ENCODE data around the gene B3GNT3.
"Not testable (repeated sequence)": the region's sequence is repeated elsewhere in the genome, so short reads cannot be mapped to it uniquely, and the experiment has no call there.

Gene B3GNT3

DNA sequence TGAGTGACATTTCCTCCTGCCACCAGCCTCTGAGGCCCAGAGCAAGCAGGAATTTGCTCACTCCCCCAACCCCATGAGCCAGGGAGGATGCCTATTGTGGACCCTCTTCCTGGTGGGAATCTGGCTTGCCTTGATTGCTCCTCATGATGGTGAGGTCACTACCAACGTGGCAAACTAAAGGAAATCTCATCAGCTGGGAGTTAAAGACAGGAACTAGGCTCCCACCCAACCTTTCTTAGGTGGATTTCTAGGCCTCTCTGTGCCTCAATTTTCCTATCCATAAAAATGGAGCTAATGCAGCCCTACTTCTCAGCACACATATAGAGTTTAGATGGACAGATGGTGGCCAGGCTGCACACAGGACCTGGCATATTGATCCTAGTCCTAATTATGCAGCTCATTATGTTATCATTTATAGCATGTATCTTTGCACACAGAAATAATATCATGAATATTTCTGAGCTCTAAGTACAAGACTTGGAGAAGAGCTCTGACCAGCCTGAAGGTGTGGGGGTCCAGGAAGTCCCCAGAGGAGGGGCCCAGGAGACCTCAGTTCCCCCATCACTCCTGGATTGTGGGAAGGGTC is 2.0 kb downstream of the B3GNT3 start:
- no peak for DNase-seq (ENCODE audit: low read depth in 2 of 2, low spot score in 1 of 2)

DNA sequence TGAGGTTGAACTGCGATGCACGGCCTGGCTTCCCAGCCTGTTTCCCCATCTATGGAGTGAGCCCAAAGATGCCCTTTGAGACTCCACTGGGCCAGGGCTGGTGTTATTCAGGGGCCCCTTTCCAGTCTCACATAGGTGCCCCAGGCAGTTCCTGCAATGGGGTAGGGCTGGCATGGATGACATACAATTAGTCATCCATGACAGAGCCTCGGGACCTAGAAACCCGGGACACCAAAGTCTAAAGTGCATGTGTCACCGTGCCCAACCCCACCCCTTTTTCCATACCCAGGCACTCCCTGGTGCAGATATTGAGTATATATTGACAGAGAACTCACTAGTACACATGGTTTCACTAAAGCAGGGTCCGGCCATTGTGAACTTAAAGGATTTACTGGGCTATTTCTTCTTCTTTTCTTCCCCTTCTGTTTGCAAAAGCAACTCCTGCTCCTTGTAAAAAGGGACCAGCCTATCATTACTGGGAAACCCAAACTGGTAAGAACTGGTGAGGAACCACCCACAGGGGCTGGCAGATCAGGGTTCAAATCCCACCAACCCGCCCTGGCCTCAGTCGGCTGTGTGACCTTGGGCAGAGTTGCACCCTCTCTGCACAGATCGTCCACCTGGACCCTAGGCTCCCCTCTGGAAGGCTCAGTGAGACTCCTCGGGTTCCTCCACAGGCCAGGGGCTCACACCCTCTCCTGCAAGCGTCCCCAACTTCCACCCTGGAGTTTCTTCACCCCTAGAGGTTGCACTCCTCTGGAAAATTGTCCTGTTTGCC is 2.7 kb downstream of the B3GNT3 start:
- no peak for DNase-seq (ENCODE audit: low read depth in 2 of 2, low spot score in 1 of 2)

DNA sequence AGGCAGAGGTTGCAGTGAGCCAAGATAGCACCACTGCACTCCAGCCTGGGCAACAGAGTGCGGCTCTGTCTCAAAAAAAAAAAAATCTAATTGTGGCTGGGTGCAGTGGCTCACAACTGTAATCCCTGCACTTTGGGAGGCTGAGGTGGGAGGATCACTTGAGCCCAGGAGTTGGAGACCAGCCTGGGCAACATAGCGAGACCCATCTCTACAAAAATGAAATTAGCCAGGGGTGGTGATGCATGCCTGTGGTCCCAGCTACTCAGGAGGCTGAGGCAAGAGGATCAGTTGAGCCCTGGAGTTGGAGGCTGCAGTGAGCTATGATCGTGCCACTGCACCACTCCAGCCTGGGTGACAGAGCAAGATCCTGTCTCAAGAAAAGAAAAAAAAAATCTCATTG is 3.7 kb downstream of the B3GNT3 start:
- DNase-seq (ENCODE audit: low read depth in 2 of 2, low spot score in 1 of 2), result not testable (repeated sequence)

GRCh38 chr19:17802137-17802858 is 7.4 kb downstream of the B3GNT3 start:
- DNase-seq (ENCODE audit: low read depth in 2 of 2, low spot score in 1 of 2), result no peak

- DNase-seq (ENCODE audit: low read depth in 2 of 2, low spot score in 1 of 2), result no peak
These were observed 8.4 kb downstream of the B3GNT3 start for GRCh38 chr19:17803264-17803896.

DNA sequence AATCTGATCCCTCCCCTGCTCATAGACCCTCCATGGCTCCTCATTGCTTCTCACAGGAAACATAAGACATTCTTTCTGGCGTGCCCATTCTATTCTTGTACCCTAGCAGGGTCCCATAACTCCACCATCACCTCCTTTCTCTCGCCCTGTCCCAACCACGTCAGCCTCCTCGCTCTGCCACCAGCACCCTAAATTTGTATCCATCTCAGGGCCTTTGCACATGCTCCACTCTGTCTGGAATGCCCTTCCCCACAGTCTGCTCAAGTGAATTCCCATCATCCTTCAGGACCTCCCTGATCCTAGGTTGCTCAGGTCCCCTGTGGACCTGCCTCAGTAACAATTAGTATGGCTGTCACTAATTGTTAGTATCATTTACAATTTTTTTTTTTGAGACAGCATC is 10.5 kb downstream of the B3GNT3 start:
- no peak for DNase-seq (ENCODE audit: low read depth in 2 of 2, low spot score in 1 of 2)

- DNase-seq (ENCODE audit: low read depth in 2 of 2, low spot score in 1 of 2), result no peak
These were observed 12.0 kb downstream of the B3GNT3 start for GRCh38 chr19:17806945-17807344.

DNA sequence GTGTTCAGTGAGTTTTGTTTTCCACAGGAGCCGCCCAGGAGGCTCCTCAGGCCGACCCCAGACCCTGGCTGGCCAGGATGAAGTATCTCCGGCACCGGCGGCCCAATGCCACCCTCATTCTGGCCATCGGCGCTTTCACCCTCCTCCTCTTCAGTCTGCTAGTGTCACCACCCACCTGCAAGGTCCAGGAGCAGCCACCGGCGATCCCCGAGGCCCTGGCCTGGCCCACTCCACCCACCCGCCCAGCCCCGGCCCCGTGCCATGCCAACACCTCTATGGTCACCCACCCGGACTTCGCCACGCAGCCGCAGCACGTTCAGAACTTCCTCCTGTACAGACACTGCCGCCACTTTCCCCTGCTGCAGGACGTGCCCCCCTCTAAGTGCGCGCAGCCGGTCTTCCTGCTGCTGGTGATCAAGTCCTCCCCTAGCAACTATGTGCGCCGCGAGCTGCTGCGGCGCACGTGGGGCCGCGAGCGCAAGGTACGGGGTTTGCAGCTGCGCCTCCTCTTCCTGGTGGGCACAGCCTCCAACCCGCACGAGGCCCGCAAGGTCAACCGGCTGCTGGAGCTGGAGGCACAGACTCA is 12.9 kb downstream of the B3GNT3 start:
- no peak for DNase-seq (ENCODE audit: low read depth in 2 of 2, low spot score in 1 of 2)

DNA sequence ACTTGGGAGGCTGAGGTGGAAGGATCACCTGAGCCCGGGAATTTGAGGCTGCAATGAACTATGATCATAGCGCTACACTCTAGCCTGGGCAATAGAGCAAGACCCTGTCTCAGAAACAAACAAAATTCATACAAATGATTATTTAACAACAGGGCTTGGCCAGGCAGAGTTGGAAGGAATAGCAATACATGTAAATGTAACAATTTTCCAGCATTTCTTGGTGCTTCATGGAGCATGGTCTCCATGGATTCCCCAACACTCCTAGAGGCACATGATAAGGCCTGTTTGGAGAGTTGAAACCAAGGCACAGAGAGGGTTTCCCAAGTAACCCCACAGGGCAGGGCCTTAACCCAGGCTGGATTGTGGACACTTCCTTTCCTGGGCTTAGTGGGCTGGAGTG is 16.2 kb downstream of the B3GNT3 start:
- DNase-seq (ENCODE audit: low read depth in 2 of 2, low spot score in 1 of 2), result no peak

DNA sequence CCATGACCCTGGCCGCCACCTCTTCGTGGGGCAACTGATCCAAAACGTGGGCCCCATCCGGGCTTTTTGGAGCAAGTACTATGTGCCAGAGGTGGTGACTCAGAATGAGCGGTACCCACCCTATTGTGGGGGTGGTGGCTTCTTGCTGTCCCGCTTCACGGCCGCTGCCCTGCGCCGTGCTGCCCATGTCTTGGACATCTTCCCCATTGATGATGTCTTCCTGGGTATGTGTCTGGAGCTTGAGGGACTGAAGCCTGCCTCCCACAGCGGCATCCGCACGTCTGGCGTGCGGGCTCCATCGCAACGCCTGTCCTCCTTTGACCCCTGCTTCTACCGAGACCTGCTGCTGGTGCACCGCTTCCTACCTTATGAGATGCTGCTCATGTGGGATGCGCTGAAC is 16.7 kb downstream of the B3GNT3 start:
- DNase-seq (ENCODE audit: low read depth in 2 of 2, low spot score in 1 of 2), result no peak

DNA sequence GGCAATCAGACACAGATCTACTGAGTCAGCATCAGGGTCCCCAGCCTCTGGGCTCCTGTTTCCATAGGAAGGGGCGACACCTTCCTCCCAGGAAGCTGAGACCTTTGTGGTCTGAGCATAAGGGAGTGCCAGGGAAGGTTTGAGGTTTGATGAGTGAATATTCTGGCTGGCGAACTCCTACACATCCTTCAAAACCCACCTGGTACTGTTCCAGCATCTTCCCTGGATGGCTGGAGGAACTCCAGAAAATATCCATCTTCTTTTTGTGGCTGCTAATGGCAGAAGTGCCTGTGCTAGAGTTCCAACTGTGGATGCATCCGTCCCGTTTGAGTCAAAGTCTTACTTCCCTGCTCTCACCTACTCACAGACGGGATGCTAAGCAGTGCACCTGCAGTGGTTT is 17.2 kb downstream of the B3GNT3 start:
- DNase-seq (ENCODE audit: low read depth in 2 of 2, low spot score in 1 of 2), result no peak

DNA sequence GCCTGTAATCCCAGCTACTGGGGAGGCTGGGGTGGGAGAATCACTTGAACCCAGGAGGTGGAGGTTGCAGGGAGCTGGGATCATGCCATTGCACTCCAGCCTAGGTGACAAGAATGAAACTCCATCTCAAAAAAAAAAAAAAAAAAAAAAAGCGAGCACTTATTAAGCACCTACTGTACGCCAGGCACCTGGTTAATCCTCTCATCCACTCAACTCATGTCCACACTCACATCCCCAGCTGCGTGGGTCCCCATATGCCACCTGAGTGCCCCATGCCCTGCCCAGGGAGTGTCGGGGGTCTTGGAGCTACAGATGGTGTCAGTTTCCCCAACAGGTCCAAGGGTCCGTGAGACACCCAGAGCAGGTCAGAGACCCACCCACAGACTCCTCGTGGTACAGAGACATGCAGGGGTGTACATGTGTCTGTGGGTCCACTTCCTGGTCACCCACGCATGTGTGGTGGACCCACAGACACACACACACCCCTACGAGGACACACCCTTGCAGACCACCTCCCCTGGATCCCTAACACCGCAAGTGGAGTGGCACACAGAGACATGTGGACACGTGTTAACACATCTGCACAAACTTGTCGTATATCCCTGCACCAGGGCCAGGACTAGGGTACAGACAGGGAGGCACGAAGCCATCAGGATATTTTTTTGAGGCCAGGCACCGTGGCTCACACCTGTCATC is 22.9 kb downstream of the B3GNT3 start:
- DNase-seq (ENCODE audit: low read depth in 2 of 2, low spot score in 1 of 2), result no peak

DNA sequence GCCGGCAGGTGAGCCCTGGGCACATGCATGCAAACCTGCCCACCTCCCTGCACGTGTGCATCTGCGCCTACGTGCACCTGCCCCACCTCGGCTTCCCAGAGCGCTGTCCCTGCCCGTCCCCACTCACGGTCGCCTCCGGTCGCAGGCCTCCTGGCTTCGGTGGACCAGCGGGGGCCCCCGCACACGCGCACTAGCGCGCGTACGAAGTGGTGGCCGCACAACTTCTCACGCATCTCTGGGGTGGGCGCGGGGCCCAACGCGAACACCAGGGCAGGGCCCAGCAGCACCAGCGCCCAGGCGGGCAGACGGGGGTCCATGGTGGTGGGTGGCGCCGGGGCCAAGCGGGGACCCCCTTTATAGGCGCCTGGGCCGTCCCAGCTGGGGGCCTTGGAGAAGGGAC is 26.3 kb downstream of the B3GNT3 start, which contains the start of gene INSL3:
TSS of gene INSL3 (minus strand) at position 330 of the 400 bp plus-strand sequence. CDS start at position 317, 13 bp downstream.
- DNase-seq (ENCODE audit: low read depth in 2 of 2, low spot score in 1 of 2), result no peak

GRCh38 chr19:17824339-17824738 is 29.4 kb downstream of the B3GNT3 start:
- DNase-seq (ENCODE audit: low read depth in 2 of 2, low spot score in 1 of 2), result no peak

DNA sequence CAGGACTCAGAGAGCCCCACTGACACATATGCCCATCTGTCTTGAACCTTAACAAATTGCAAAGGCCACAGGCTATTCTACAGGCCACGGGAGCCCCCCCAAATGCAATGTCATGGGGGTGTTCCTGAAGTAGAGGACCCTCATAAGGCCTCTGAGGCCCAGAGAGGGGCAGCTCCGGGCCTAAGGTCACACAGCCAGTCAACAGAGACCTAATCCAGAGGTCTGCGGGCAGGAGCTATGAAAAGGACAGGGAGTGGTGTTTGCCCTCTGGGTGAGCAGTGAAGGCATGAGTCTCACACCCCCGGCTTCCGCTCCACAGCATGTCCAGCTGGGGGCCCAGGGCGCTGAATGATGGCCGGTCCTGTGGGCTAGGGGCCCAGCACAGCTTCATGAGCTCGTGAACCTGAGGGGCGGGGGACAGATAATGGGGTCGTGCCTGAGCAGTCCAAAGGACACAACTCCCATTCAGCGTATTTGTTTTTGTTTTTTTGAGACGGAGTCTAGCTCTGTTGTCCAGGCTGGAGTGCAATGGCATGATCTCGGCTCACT is 31.6 kb downstream of the B3GNT3 start:
- no peak for DNase-seq (ENCODE audit: low read depth in 2 of 2, low spot score in 1 of 2)

- no peak for DNase-seq (ENCODE audit: low read depth in 2 of 2, low spot score in 1 of 2)
These were observed 35.1 kb downstream of the B3GNT3 start for GRCh38 chr19:17829855-17830566.

DNA sequence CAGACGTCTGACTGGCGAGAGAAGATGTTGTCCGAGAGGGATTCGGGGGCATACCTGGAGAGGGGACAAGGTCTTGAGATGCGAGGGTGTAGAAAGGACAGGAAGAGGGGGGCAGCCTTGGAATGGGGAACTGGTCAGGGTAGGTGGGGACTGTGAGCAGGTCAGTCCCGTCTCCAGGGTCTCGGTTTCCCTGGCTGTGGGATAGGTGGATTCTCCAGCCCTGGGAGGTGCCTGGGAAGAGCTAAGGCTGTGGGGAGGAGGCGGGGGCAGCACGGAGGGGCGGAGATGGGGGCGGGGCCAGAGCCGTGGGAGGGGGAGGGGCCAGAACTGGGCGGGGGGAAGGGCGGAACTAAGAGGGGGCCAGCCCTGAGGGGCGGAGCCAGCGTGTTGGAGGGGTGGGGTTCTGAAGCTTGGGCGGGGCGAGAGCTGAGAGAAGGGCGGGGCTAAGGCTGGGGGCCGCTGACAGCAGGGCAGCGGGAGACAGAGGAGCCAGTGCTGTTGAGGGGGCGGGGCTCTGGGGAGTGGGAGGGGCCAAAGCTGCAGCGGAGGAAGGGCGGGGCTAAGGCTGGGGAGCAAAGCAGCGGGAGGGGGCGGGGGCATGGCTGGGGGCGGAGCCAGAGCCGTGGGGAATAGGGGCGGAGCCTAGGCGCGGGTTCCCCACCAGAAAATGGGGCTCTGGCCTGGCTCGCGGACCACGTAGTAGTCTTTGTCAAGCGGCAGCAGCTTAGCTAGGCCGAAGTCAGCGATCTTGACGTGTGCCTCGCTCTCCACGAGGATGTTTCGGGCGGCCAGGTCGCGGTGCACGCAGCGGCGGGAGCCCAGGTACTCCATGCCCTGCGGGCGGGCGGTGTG is 35.9 kb downstream of the B3GNT3 start:
- DNase-seq (ENCODE audit: low read depth in 2 of 2, low spot score in 1 of 2), result no peak

DNA sequence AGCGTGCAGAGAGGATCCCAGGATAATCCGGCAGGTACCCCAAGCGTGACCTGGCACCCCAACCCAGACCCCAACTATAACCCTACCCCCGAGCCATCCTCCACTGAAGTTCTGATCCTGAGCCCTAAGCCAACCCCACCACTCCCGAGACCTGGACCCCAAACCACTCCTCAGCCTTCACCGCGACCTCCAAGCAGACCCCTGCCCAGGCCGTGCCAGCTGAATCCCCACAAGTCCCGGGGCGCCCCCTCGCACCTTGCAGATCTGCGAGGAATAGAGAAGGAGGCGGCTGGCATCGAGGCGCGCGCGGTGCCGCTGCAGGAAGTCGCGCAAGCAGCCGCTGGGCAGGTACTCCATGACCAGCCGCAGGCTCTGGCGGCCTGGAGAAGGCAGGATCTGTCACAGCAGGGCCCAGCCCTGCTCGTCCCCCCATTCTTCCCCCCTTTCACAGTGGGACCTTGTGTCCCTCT is 36.5 kb downstream of the B3GNT3 start:
- no peak for DNase-seq (ENCODE audit: low read depth in 2 of 2, low spot score in 1 of 2)

Data from stimulated activated CD8-positive, alpha-beta memory T cell treated with anti-CD3 and anti-CD28 coated beads, Interleukin-4, amount 100 ng/mL, for 4 hours (primary cell).